HG03439 (cell line): ENCODE results near the gene ZFP2.

Experiments used
- ATAC-seq: cut with Tn5 transposase; IDR thresholded peaks from one replicate; pipeline ENCODE4 v1.9.1; 2021; ENCODE audit warnings: mild to moderate bottlenecking, moderate library complexity; ENCODE audit not compliant: unreplicated experiment

The ZFP2 gene

GRCh38 chr5:178965465-178966055, 69.8 kb downstream of the ZFP2 start:
- no peak for ATAC-seq

- ATAC-seq, result no peak
Observed at GRCh38 chr5:178981381-178981780, 85.7 kb downstream of the ZFP2 start.
